NCI-H1417 (cell line): ENCODE measurements around the gene PPIF.

Experiments
- DNase-seq, 3 experiments: peaks; one replicate each; lab custom pipeline; 2025; lab: John Stamatoyannopoulos, UW

Gene PPIF

DNA sequence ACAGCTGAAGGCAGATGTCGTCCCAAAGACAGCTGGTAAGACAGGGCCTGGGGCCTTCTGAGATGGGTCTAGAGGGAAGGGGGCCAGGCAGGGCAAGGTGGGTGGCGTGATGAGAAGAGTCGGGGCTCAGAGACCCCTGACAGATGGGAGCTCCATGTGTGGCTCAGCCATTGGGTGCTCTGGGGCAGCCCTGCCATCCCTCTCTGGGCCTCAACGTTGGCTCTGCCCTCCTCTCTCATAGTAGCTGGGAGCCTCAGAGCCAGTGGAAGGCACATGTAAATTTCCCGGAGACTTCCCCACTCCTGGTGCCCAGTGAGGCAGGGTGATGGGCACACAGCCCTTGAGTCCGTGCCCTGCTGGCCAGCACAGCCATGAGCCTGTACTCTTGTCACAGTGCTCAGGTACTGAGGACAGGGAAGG is 1.8 kb downstream of the PPIF start:
- DNase-seq: no peak

- DNase-seq: no peak
Measured at GRCh38 chr10:79349766-79350406, 2.6 kb downstream of the PPIF start.

DNA sequence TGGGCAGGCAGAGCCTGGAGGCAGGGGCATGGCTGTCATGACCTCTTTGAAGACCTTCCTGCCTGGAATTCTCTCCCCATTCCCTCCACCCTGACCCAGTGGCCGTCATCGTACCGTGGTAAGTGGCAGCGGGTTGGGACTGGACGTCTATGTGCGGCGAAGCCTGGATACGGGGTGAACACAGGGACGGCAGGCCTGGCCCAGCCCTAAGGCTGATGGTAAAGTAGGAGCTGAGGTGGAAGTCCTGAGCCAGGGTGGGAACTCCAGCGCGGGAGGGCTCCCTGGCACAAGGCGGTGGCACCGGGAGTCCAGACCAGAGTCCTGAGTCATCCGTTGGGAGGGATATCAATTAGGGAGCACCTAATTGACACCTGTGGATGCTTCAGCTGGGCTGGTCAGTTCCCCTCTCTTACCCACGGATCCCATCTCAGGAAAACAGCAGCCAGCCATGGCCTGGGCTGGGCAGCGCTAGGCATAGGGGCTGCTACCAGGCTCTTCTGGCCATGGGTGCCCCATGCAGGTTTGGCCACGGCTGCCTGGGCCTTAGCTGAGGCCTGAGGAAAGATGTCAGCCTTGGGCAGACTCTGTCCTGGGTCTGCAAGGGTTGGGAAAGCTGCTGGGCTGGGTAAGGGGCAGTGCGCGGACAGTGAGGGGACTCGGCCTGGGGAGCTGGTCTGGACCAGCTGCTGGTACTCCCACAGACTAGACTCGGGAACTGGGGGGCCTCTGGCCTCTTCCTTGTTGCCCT is 3.3 kb downstream of the PPIF start:
- DNase-seq: no peak

DNA sequence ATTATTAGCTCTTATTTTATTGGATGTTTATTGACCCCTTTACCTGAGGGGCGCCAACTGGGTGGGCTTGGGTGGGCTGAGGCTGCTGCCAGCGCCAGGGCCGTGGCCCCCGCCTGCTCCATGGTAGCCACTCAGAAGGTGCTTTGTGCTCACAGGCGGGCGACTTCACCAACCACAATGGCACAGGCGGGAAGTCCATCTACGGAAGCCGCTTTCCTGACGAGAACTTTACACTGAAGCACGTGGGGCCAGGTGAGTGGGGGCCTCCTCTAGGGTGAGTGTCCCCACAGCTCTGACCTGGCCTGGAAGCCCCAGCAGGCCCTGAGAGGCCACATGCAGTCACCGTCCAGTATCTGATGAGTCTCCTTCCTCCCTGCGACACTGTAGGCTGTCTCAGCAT is 4.1 kb downstream of the PPIF start:
- no peak for DNase-seq

DNA sequence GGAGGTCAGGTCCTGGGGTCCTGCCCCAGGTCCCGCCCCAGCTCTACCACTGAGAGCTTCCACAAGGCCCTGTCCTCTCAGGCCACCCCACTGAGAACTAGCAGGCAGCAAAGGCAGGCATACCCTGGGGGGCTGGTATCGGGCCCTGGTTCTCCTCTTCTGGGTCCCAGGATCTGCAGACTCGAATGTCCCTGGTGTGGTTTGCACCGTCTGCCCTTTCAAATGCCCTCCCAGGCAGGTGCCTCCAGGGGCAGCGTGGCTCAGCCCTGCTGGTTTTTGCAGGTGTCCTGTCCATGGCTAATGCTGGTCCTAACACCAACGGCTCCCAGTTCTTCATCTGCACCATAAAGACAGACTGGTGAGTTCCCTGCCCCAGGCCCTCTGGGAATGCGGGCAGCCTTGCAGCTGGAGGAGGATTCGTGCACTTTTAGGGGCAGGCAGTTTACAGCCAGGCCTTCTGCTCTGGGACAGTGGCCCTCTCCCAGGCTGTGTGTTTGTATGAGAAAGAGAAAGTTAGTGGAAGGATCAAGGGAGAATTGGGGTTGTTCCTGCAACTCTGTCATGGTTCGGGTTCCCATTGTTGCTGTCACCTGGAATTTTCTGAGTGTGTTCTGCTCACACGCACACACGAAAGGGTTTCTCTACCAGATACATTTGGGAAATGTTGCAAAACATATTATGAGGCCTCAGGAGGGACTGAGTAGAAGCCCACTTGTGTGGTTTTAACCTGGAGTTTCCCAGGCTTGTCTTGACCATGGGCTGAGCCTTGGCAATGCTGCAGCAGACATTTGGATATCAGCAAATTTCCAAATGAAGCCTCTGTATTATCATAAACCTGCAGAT is 5.0 kb downstream of the PPIF start:
- no peak for DNase-seq

DNA sequence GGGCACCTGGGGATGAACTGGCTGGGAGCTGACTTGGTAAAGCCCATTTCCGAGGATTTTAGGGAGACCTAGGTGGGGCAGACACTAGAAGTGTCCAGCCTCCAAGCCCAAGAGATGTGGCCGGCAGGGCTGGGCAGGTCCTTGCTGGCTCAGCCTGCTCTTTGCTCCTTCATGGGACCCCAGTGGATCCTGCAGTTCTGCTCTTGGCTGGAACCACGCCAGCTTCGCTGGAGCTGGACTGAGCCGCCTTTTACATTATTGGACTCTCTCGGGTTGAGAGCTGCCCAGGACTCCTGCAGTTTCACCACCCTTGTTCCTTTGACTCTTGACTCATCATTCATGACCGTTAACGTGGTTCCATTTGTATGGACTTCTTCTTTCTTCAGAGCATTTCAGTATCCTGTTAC is 5.7 kb downstream of the PPIF start:
- no peak for DNase-seq

GRCh38 chr10:79353726-79354125 is 6.5 kb downstream of the PPIF start:
- DNase-seq: no peak

DNA sequence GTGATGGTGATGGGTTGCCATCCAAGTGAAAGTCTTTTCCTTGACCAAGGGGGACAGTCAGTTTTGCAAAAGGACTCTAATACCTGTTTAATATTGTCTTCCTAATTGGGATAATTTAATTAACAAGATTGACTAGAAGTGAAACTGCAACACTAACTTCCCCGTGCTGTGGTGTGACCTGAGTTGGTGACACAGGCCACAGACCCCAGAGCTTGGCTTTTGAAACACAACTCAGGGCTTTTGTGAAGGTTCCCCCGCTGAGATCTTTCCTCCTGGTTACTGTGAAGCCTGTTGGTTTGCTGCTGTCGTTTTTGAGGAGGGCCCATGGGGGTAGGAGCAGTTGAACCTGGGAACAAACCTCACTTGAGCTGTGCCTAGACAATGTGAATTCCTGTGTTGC is 6.9 kb downstream of the PPIF start:
- peak in 1 of 3 experiments; percentile 14 for DNase-seq

DNA sequence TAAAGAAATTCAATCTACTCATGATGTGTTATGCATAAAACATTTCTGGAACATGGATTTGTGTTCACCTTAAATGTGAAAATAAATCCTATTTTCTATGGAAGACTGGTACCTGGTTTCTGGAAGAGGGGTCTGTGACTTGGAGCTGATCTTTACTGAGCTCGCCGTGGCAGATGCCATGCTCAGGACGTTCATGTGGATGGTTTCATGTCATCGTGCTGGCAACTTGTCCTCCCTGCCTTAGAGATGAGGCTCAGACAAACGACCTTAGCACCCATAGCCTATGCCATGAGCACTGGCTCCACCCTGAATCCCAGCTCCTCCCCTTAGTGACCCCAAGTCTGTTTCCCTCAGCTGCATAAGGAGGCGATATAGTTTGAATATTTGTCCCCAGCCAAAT is 7.3 kb downstream of the PPIF start:
- DNase-seq: no peak

DNA sequence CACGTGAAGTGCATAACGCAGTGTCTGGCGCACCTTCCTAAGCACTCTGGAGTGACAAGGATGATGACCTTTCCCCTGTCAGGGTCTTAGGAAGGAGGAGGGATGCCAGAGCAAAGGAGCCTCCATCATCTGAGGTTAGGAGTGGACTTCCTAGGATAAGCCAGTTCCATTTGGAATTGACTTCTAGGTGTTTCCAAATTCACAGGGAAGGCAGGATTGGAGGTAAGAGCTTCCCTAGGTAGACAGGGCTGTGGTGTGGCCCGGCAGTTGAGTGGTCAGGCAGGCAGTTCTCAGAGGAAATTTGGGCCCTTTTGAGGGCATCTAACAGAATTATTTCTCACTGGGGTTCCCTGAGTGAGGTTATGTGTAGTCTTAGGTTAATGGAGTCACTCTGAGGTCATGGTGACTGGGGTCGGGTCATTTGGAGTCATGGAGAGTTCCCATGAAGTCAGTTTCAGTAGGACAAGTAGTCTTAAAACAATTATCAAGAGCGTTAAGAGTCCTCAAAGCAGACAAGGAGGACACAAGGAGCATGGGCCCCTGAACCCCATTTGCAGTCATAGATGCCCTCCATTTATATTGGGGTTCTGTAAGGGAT is 8.2 kb downstream of the PPIF start:
- DNase-seq: peak in 1 of 3 experiments; percentile 4

DNA sequence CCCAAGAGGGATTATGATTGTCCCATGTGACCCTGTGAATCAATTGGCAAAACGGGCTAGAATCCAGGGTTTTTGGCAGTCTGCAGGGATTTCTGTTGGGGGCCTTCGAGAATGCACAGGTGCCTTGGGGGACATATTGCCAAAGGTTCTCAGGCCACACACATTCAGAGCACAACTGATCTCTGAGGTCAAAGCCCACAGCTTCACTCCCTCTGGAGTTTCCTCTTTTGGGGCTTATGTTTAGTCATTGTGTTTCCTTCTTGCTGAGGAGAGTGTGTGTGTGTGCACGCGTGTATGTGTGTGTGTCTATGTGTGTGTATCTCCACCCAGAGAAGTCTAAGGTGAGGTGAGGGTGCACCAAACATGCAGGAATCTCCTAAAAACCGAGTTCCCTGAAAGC is 8.8 kb downstream of the PPIF start:
- DNase-seq: no peak

DNA sequence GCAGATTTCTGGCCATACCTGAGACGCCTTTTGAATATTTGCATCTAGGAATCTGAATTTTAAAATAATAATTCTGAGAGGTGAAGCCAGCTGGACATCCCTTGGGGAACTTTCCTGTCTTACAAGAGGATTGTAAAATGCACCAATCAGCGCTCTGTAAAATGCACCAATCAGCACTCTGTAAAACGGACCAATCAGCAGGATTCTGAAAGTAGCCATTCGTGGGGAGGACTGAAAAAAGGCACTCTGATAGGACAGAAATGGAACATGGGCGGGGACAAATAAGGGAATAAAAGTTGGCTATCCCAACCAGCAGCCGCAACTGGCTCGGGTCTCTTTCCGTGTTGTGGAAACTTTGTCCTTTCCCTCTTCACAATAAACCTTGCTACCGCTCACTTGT is 9.9 kb downstream of the PPIF start:
- DNase-seq: no peak

DNA sequence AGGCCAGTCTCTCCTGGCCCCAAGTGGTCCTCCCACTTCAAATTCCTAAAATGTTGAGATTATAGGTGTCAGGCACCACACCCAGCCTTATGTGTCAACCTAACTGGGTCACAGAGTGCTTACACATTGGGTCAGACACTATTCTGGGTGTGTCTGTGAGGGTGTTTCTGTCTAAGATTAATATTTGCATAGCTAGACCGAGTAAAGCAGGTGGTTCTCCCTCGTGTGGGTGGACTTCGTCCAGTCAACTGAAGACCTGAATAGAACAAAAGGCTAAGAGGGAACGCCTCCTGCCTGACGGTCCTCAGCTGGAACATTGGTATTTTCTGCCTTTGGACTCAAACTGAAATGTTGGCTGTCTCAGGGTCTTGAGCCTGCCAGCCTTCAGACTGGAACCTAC is 11.5 kb downstream of the PPIF start:
- DNase-seq: no peak

DNA sequence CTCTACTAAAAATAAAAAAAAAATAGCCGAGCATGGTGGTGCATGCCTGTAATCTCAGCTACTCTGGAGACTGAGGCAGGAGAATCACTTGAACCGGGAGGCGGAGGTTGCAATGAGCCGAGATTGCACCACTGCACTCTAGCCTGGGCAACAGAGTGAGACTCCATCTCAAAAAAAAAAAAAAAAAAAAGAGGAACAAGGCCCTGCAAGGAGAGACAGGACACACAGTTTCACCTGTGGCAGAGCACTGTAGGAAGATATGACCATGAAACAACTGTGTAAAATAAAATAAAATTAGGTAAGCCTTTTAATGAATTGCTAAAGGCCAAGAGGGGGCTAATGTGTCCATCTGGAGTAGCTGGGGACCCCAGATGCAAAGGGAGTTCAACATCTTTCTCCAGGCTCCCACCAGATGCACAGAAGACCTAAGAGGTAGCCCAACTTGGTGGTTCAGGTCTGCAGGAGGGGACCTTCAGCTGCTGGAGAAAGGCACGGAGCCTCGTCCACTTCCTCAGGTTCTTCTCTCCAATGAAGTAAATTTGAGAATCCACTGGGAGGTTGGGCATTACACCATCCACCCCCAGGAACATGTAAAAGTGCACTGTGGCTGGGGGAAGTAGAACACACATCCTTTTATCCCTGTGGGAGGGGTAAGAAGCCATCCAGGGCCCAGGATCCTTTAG is 12.7 kb downstream of the PPIF start:
- DNase-seq: no peak

- DNase-seq: no peak
Measured at GRCh38 chr10:79360499-79361342, 13.5 kb downstream of the PPIF start.

DNA sequence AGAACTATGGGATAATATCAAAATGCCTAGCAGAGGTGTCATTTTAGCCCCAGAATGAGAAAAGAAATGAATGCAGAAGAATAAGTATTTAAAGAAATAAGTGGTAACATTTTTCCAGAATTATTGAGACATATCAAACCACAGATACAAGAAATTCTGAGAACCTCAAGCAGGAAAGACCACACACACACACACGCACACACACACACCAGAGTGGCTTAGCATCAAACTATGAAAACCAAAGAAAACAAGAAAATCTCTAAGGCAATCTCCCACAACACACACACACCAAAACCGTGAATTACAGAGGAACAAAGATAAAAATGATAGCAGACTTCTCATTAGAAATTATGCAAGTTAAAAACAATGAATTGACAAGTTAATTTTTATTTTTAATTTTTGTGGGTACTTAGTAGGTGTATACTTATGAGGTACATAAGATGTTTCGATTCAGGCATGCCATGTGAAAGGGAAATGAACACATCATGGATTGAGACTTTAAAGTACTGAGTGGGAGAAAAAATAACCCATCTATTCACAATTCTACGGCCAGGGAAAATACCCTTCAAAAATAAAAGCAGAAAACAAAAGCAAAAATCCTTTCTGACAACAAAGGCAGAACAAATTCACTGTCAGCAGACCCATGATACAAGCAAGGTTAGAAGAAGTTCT is 14.6 kb downstream of the PPIF start:
- DNase-seq: no peak

- no peak for DNase-seq
Measured at GRCh38 chr10:79367426-79368189, 20.3 kb downstream of the PPIF start.

DNA sequence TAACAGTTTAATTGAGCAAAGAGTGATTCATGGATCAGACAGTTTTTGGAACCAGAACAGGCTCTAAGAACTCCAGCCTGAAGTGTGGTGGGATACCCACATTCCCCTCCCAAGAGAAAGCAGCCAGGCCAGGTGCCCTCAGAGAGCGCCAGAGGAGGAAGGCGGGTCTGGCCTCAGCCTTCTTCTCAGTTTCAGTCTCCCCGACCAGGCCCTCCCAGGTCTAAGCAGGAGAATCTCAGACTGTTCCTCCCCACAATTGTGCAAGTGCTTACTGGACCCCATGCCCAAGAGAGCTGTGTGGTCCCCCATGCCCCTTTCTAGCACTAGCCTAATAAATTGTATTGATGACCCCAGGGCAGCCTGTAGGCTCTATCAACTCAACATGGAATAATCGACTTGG is 25.6 kb downstream of the PPIF start:
- no peak for DNase-seq

DNA sequence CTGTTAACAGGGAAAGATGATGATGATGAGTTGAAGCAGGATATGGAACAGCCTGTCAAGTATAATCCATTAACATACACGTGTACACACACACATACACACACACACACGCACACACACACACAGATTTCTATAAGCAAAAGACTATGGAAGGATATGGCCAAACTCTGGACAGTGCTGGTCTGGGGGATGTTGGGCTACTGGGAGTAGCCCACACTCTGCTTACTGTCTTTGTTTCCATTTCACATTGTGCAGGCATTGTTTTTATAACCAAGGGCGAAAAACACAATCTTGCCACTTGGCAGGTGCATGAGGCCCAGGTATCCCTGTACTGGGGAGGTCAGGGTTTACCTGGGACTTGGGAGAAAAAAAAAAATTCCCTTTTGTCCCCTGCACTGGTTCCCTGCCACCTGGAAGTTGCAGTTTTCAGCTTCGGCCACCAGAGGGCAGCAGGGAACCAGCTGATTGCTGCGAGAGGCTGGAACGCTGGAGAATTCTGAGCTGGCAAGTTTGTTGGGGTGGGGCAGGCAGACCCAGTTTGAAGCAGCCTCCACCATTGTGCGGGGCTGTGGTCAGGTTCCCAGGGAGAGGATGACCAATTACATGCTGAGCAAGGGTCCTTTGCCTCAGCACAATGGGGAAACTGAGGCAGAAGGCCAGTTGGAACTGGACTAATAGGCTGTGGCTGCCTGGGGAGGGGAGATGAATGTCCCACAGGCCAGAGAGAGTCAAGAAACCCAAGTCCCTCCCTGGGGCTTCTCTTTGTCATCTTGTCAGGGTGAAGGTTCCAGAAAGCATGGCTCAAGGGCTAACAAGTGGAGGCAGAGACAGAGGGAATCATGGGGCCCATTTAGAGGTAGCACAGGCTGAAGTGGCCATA is 27.3 kb downstream of the PPIF start:
- DNase-seq: peak; percentile 34 to 71 (median 69)
